NCI-H1105 (cell line): Measurements from ENCODE around the gene MCAT.
A peak's percentile ranks its signal among the peaks of the same experiment; 100 is the strongest.
"Not testable (repeated sequence)": the region's sequence is repeated elsewhere in the genome, so short reads cannot be mapped to it uniquely, and the experiment has no call there.

Experiments used
- DNase-seq: peaks from one replicate; lab custom pipeline; 2025; lab: John Stamatoyannopoulos, UW

MCAT gene

GRCh38 chr22:43126501-43127165 is 16.6 kb downstream of the MCAT start:
- no peak for DNase-seq

GRCh38 chr22:43118953-43119458 is 24.2 kb downstream of the MCAT start:
- no peak for DNase-seq

DNA sequence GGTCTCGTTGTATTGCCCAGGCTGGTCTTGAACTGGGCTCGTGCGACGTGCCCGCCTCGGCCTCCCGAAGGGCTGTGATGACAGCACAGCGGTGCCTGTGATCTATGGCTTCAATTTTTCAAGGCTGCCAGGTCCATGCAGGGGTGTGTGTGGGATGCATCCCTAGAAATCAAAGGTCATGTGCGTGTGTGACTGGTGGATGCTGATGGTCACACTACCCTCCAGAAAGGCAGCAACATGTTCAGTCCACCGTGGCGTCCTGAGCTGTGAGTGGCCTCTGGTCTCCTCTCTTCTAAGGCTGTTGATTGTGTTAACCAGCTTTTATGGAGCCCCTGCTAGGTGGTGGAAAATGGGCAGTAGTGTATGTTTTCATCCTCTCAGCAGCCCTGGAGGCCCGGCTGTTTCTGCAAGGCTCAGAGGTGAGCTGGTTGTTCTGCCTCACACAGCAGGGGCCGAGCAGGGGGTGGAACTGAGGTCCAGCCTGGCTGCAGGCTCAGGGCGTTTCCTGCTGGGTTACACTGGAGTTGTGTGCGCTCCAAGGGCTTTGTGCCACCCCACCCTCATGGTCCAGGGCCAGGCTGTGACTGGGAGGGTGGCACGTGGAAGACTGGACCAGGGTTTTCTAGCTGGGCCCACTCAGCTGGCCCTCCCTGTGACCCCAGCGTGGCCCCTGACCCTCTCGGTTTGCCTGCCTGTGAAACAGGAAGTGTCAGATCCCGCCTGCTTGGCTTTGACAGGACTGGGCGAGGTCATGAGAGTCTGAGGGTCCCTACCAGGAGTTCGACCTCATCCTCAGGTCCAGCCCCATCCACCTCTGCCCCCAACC is 25.0 kb downstream of the MCAT start:
- DNase-seq, result no peak

DNA sequence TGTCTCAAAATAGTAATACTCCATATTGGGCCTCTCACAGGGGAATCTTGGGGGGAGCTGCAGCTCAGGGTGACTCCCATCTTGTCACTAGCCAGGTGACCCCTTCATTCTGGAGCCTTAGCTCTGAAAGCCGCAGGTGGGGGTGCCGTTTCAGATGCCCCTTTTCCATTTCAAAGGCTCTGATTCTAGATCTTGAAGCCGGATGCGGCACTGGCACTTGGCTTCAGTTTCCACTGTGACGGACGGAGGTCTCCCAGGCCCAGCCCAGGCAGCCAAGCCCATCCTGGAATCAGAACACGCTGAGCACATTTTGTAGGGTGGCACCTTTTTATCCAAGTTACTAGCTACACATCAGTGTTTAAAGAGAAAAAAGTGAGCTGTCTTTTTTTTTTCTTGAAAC is 26.3 kb downstream of the MCAT start:
- no peak for DNase-seq

DNA sequence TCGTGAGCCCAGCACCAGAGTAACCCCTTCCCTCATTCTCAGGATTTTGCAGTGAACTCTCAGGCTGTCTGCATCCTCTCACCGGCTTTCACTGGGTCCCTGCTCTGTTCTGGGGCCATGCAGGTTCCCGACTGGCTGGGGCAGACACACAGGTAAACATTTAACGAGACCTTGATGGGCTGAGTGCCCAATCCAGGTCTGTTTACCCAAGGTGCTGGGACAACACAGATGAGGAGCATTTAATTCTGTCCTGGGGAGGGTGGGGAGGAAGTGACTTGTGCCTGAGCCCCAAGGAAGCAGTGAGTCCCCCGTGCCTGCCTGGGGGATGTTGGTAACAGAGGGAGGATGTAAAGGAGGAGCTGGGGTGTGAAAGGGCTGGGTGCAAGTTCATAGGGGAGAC is 28.2 kb downstream of the MCAT start:
- DNase-seq, result no peak

DNA sequence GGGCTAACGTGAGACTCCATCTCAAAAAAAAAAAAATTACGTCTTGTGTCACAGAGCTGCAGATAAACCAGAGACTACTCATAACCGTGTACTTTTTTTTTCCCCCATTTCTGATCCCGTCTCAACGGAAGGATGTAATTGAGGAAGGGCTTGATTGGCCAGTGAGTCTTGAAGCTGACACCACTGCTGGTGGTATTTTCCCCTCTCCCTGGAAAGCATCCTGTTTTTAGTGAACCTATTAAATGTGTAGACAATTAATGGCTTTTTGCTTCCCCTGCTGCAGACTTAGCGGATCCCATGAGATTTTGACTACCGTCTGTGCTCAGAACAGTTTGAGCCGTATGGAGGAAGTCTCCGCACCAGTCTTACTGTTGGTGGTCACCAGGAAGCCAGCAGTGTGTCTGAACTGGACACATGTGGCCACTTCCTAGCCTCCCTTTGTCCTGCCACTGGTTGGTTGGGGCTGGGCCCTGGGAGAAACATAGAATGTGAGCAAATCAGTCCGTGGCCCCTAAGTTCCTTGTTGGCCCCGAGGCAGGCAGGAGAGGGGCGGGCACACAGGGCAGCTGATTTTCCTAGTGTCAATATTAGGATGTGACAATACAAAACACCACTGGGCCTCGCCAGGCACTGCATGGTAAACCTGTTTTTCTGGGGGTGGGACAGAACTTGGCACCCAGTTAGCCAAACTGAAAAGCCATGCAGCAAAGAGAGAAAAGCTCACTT is 29.5 kb downstream of the MCAT start:
- DNase-seq, result no peak

- no peak for DNase-seq
Observed at GRCh38 chr22:43110927-43111623, 32.1 kb downstream of the MCAT start.

DNA sequence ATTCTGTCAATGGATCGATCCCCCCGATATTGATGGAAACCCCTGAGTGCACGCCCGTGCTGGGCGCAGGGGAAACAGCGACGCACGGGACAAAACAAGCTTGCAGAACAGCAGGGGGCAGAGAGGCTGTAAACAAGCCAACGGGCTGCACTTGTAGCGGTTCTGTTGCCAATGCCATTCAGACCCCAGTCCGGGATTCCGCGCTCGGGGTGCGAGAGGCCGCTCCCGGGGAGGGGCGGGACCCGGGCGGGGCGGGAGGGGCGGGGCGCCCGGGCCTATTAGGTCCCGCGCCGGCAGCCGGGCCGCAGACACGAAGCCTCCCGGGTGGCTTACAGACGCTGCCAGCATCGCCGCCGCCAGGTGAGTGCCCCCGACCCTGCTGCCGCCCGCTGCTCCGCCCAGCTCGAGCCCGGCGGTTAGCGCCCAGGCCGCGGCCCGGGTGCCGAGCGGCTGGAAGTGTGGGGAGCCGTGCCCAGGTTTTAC is 32.7 kb downstream of the MCAT start, which contains the start of gene BIK:
TSS of gene BIK (plus strand) at position 307 of the 483 bp plus-strand sequence. CDS start 13,273 bp downstream, outside the sequence.
- DNase-seq, result peak; percentile 33

- no peak for DNase-seq
Observed at GRCh38 chr22:43109921-43110443, 33.2 kb downstream of the MCAT start.

- DNase-seq, result no peak
Observed at GRCh38 chr22:43109511-43109910, 33.7 kb downstream of the MCAT start.

- DNase-seq, result no peak
Observed at GRCh38 chr22:43106302-43106701, 36.9 kb downstream of the MCAT start.

- not testable (repeated sequence) for DNase-seq
Observed at GRCh38 chr22:43104950-43105349, 38.2 kb downstream of the MCAT start.

DNA sequence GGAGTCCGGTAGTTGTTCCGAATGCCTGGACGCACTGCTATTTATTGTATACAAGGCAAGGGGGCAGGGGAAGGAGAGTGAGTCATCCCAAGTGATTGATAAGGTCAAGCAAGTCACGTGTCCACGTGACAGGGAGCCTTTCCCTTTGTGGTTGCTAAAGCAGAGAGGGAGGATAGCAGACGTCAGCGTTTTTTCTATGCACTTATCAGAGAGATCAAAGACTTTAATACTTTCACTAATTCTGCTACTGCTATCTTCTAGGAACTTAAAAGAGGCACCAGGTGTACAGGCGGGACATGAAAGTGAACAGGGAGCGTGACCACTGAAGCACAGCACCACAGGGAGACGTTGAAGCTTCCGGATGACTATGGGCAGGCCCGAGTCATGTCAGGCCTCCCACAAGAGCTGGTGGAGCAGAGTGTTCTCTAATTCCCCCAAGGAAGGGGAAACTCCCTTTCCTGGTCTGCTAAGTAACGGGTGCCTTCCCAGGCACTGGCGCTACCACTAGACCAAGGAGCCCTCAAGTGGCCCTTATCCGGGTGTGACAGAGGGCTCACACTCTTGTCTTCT is 39.1 kb downstream of the MCAT start:
- DNase-seq, result not testable (repeated sequence)

DNA sequence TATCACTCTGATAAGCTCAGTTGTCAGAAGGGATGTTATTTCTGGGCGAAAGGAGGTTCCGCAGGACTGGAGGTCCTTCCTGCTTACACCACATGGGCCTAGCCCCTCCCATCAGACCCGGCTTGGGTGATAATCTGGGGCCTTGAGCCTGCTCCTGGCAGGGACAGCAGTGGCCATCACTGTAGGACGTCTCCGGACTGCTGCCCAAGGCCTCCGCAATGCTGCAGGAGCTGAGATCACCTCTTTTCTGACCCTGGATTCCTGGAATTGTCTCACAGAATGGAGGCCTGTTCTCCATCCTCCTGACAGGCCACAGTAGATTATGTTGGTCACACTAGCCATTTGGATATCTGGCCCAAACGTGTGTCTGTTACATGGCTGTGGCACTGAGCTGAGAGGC is 41.9 kb downstream of the MCAT start:
- no peak for DNase-seq

GRCh38 chr22:43100225-43100624 is 43.0 kb downstream of the MCAT start:
- no peak for DNase-seq

DNA sequence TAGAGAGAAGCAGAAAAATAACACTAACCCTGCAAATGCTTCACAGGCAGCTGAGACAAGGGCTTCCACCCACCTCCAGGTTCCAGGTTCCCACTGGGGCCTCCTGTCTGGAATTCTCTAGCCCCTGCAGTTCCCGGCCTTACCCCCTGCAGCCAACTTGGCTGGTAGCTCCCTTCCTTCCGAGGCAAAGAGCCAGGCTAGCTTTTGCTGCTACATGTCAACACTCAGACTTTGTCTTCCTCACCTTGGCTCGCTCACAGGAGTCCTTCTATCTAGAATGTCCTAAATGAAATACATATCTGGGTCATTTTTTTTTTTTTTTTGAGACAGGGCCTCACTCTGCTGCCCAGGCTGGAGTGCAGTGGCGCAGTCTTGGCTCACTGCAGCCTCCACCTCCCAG is 44.1 kb downstream of the MCAT start:
- DNase-seq, result no peak

DNA sequence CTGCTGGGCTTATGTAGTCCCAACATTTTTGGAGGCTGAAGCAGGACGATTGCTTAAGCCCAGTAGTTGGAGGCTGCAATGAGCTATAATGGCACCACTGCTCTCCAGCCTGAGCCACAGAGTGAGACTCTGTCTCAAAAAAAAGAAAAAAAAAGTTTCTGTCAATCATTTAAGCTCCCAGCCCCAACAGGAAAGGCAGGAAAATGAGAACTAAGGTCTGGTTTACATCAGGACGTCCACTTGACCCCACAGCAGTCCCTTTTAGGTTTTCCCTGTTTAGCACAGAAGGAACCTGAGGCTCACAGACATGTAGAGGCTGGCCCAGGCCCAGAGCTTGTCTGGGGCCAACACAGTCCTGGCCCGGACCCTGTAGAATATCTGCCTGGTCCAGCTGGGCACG is 44.8 kb downstream of the MCAT start:
- DNase-seq, result no peak

GRCh38 chr22:43096420-43096819 is 46.8 kb downstream of the MCAT start:
- no peak for DNase-seq

DNA sequence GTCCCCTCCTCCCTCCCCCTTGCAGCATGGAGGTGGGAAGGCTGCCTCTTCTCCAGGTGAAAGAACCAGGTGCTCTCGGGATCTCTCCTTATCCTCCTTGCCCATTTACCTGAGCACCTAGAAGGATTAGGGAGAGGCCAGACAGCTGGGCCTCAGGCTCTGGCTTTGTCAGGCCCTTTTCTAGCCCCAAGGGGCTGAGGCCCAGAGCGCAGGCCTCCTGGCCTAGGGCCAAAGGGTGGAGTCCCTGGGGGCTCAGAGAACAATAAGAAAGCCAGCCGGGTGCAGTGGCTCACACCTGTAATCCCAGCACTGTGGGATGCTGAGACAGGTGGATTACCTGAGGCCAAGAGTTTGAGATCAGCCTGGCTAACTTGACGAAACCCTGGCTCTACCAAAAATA is 48.6 kb downstream of the MCAT start:
- no peak for DNase-seq

GRCh38 chr22:43094085-43094484 is 49.1 kb downstream of the MCAT start:
- no peak for DNase-seq

GRCh38 chr22:43092085-43092484 is 51.1 kb downstream of the MCAT start:
- no peak for DNase-seq
